Lower leg skin (tissue), 3 donors: ENCODE data around the gene WSCD2.

Experiments
- CTCF ChIP-seq, 3 donors: fragments of 450-650 bp; IDR thresholded peaks; one replicate each; pipeline ENCODE4 v1.5.1; 2016; ENCODE audit warnings: antibody characterized with exemption in 3 of 3, mild to moderate bottlenecking in 3 of 3, moderate library complexity in 2 of 3
- POLR2A ChIP-seq, 2 donors: fragments of 450-650 bp; IDR thresholded peaks; one replicate each; pipeline ENCODE4 v1.6.1; 2016 to 2017; ENCODE audit warnings: antibody characterized with exemption in 2 of 2, mild to moderate bottlenecking in 1 of 2, moderate library complexity in 1 of 2

- TF ChIP-seq CTCF (IDR thresholded peaks at IDR 0.05) (no peak), POLR2A (IDR thresholded peaks at IDR 0.05) (no peak)
Observed at GRCh38 chr12:108152170-108152538, 23.1 kb downstream of the WSCD2 start.
